ENCODE results near the gene LGMN.

DNA sequence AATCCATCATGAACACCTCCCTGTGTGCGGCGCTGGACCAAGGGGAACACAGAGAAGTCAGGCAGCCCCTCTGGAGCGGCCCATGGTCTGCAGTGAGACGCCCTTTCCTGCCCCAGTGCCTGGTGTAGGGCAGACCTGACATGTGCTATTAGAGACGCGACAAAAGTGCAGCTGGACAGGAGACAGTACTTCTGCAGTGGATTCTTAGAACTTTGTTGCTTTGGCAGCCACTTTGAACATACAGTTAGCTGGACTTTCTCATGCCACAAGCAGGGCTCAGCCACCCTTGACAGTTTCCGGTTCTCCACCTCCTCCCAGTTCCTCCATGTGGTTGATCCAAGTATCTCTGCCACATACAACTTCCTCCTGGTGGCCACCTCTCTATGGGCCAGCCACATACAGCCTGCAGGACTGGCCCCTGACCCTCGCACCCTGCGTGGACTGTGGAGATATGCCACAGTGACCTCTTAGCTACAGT, 45.9 kb downstream of the LGMN start:
- TF ChIP-seq GATA2 (IDR thresholded peaks at IDR 0.05; ENCODE audit: low read depth, low read length), result no peak
- no peak for TF ChIP-seq GATA3 (IDR thresholded peaks at IDR 0.05; ENCODE audit: low read depth, low read length)
